C4-2B (cell line): ENCODE measurements around the gene PKD1L1.

Experiments used
- H3K27ac ChIP-seq: fragments of 450-650 bp; 2 replicates; pipeline ENCODE4 v1.5.1; 2017
- CTCF ChIP-seq: fragments of 450-650 bp; conservative IDR thresholded peaks from 2 replicates; pipeline ENCODE4 v1.5.1; 2017; ENCODE audit warnings: mild to moderate bottlenecking
- ZFX ChIP-seq: fragments of 450-650 bp; IDR thresholded peaks from 2 replicates; pipeline ENCODE4 v1.6.1; 2017

The PKD1L1 gene

GRCh38 chr7:47941136-47941844 is 7.0 kb downstream of the PKD1L1 start:
- TF ChIP-seq CTCF (no peak), ZFX (no peak)
- H3K27ac ChIP-seq, result no peak overlapping the region

GRCh38 chr7:47940088-47941013 is 7.9 kb downstream of the PKD1L1 start:
- no peak overlapping the region for H3K27ac ChIP-seq
- TF ChIP-seq ZFX, result no peak

DNA sequence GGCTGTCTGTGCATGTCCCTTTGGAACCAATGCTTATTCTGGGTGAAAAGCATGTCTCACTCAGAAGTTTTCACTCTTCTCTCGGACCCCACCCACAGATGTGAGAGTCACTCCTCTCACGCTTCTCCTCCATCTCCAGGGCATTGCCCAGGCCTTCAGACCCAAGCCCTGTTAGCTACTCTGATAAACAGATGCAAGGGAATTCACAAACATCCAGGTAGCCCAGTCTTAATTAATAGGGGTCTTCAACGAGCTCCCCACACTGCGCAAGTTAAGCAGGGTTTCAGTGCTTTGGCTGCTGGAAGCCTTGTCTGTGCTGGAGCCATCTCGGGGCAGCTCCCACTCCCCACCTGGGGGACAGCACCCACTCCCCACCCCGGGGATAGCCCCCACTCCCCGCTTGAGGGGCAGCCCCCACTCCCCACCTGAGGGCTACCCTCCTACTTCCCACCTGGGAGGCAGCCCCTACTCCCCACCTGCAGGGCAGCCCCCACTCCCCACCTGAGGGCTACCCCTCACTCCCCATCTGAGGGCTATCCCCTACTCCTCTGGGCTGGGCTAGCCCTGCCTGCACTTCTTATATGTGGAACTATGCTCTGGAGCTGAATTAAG is 8.7 kb downstream of the PKD1L1 start:
- TF ChIP-seq CTCF (no peak), ZFX (no peak)
- H3K27ac ChIP-seq, result no peak overlapping the region

DNA sequence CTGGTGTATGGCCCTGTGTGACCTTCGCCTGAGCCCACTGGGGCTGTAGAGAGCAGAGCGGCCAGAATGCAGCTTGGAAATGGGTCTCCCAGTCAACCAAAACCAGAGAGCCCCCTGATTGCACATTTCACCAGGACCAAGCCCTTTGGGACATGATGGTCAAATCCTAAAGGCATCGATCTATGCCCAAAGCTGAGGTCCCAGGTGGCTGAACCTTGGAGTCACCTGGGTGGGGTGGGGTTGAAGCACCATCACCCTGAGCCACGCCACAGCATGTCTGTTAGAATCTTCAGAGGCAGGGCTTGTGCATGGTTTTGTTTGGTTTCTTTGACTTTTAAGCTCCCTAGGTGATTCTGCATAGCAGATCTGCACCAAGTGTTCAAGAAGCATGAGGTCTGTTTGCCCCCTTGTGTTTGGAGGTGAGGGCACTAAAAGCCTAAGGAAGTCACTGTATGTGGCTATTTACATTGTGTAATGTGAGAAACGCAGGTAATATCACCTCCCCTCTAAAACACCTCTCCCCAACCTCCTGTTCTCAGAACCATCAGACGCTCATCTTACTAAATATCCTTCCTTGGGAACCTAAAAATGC is 9.6 kb downstream of the PKD1L1 start:
- TF ChIP-seq CTCF (no peak; the same call in 1 of the 2 replicates), ZFX (no peak)
- H3K27ac ChIP-seq, result no peak overlapping the region

DNA sequence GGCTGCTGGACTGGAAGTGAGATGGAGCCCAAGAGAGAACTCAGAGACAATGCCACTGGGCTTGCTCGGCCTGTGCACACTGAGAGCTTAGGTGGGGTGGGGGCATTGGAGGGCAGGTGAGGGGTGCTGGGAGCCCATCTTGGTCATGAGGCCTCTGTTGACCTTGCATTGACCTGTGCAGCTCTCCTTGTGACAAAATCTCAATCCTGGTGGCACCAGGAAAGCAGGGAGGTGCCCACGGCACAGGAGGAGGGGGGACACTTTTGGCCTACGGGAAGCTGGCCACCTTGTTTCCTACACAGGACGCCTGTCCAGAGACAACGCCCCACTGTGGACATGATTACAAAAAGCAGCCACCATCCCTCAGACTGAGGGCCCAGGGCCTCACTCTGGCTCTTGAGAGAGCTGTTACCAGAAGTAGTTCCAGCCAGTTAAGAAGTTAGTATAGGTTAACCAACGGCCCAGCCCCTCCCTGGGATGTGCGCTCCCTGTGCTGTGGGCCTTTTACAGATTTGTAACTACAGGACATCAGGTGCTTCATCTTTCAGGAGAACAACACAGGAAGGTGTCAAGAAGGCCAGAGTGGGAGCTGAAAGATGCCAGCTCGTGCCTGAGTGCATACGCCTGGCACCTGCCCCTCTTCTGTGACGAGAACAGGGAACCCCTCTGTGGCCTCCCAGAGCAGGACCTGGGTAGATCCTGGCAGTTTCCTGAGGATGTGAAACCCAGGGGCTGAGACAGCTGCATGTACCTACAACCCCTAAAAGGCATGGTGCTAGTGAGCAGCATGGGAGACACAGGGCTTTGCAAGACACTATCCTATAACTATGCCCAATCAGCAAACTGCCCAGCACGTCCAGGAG is 10.3 kb downstream of the PKD1L1 start:
- no peak overlapping the region for H3K27ac ChIP-seq
- TF ChIP-seq CTCF (no peak), ZFX (no peak)

GRCh38 chr7:47937065-47937687 is 11.1 kb downstream of the PKD1L1 start:
- TF ChIP-seq CTCF (no peak), ZFX (no peak)
- no peak overlapping the region for H3K27ac ChIP-seq

DNA sequence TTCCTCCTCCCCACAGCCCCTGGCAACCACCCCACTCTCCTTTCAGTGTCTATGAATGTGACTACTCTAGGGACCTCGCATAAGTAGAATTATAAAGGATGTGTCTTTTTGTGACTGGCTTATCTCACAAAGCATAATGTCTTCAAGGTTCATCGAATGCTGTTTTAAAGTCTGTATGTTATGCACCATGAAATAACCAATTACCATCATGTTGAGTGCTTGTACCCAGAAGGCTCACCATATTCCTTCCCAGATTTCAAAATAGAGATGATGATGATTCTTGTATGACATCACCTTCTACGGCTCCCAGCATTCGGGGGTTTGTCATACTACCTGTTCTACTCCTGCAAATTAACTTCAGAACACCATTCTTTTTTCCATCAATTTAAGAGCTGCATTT is 11.9 kb downstream of the PKD1L1 start:
- H3K27ac ChIP-seq, result no peak overlapping the region
- no peak for TF ChIP-seq CTCF
- no peak for TF ChIP-seq ZFX
